ENCODE measurements around the gene DEPDC1B.

DNA sequence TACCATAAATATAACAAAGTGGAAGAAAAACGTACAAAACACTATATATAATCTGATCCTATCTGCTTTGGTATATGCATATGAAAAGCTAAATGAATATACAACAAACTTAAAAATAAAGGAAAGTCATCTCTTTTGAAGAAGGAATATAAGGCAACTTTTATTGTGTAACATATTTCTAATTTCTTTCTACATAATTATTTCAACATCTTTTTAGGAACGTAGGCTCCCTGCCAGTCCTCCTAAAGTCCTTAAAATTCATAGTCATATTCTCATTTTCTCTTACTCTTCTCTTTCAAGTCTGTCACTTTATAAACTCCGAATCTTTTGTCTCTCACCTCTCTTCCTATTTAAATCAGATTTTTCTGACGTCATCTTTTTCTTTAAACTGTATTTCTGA, 9.6 kb downstream of the DEPDC1B start:
- TF ChIP-seq POLR2A (IDR thresholded peaks at IDR 0.05; ENCODE audit: low read length) (no peak), GATA1 (IDR thresholded peaks at IDR 0.05; ENCODE audit: low read depth, low read length) (no peak)

Data from erythroblast (primary cell).